Rectal smooth muscle tissue (tissue), 1 donor: ENCODE data around the gene TM4SF18.
"Not testable (repeated sequence)": the region's sequence is repeated elsewhere in the genome, so short reads cannot be mapped to it uniquely, and the experiment has no call there.

Experiments
- H3K27ac ChIP-seq: one replicate; pipeline ENCODE4 v1.7.0; 2013; ENCODE audit warnings: low read depth, low read length, inconsistent platforms
- H3K27me3 ChIP-seq: one replicate; pipeline ENCODE4 v1.7.0; 2013; ENCODE audit warnings: low read length; ENCODE audit not compliant: control insufficient read depth, insufficient read depth
- H3K36me3 ChIP-seq: one replicate; pipeline ENCODE4 v1.7.0; 2013; ENCODE audit warnings: low read length; ENCODE audit not compliant: control insufficient read depth, insufficient read depth
- H3K4me1 ChIP-seq: one replicate; pipeline ENCODE4 v1.7.0; 2013; ENCODE audit warnings: low read length; ENCODE audit not compliant: control insufficient read depth, insufficient read depth
- H3K4me3 ChIP-seq: one replicate; pipeline ENCODE4 v1.7.0; 2013; ENCODE audit warnings: low read length
- H3K9ac ChIP-seq: one replicate; pipeline ENCODE4 v1.7.0; 2013; ENCODE audit warnings: low read length

The TM4SF18 gene

GRCh38 chr3:149333176-149333859, at the start of gene TM4SF18:
TM4SF18 (minus strand) TSS chr3:149333636; CDS start chr3:149333382, 254 bp downstream.
- Histone ChIP-seq H3K4me3 (no peak within 1 kb of the TSS), H3K27ac (no peak within 1 kb of the TSS), H3K9ac (no peak within 1 kb of the TSS), H3K4me1 (no peaks in the 10 kb centered on the region), H3K36me3 (no peaks in the 10 kb centered on the region), H3K27me3 (no peaks in the 10 kb centered on the region)

GRCh38 chr3:149382518-149382917, 49.1 kb upstream of the TM4SF18 start:
- Histone ChIP-seq H3K36me3 (no peaks in the 10 kb centered on the region), H3K27ac (no peak overlapping the region), H3K4me3 (no peak overlapping the region), H3K9ac (no peak overlapping the region), H3K27me3 (no peaks in the 10 kb centered on the region), H3K4me1 (peaks cover 11% of the 10 kb centered on the region)

- H3K27ac ChIP-seq, result no peak overlapping the region
These were observed 48.6 kb upstream of the TM4SF18 start for GRCh38 chr3:149382101-149382467.

GRCh38 chr3:149381173-149382100, 48.0 kb upstream of the TM4SF18 start:
- Histone ChIP-seq H3K36me3 (no peaks in the 10 kb centered on the region), H3K27ac (no peak overlapping the region), H3K4me3 (no peak overlapping the region), H3K27me3 (no peaks in the 10 kb centered on the region), H3K9ac (no peak overlapping the region), H3K4me1 (peaks cover 2% of the 10 kb centered on the region)

More at GRCh38 chr3:149382101-149382467, 48.6 kb upstream of the TM4SF18 start:
- Histone ChIP-seq H3K4me3 (no peak overlapping the region), H3K4me1 (peaks cover 8% of the 10 kb centered on the region), H3K36me3 (no peaks in the 10 kb centered on the region), H3K27me3 (no peaks in the 10 kb centered on the region), H3K9ac (no peak overlapping the region)

DNA sequence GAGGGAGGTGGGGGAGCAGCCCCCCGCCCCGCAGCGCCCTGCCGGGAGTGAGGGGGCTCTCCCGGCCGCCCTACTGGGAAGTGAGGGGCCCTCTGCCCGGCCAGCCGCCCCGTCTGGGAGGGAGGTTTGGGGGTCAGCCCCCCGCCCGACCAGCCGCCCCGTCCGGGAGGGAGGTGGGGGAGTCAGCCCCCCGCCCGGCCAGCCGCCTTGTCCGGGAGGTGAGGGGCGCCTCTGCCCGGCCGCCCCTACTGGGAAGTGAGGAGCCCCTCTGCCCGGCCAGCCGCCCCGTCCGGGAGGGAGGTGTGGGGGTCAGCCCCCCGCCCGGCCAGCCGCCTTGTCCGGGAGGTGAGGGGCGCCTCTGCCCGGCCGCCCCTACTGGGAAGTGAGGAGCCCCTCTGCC, 46.8 kb upstream of the TM4SF18 start:
- not testable (repeated sequence) for H3K4me1 ChIP-seq, H3K27ac ChIP-seq

DNA sequence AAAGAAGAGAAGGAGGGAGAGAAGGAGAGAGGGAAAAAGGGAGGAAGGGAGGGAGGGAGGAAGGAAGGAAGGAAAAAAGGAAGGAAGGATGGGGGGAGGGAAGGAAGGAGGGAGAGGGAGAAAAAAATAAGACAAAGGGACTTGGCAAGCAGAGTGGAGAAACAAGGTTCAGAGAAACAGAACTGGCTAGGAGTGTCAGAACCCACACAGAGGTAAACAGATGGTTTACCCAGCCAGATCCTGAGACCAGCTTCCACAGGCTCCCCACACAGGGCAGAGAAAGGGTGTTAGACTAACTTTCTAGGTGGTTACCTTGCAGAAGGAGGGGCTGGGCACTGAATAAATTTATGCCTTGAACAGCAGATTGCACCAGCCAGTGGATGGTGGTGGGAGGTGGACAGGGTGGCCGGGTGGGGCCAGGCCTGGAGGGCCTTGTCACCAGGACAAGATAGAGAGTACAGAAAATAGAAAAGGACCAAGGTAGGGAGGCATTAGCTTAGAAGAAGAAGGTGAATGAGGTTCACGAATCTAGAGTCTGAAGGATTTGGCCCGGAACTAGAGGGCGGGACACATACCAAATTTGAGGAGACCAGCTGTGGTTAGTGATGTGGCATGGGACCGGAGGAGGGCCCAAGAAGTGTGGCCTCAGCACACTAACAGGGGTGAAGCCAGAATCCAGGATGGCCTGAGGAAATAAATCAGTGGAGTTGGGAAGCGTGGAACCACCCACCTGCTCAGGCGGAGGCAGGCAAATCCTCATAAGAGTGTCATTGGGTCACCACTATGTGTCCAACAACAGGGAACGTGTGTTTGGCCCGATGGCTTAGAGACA, 45.3 kb upstream of the TM4SF18 start:
- Histone ChIP-seq H3K36me3 (no peaks in the 10 kb centered on the region), H3K27me3 (no peaks in the 10 kb centered on the region), H3K4me1 (no peaks in the 10 kb centered on the region), H3K27ac (no peak overlapping the region), H3K4me3 (no peak overlapping the region), H3K9ac (no peak overlapping the region)

More for the DNA sequence above, 46.8 kb upstream of the TM4SF18 start:
- not testable (repeated sequence) for H3K36me3 ChIP-seq, H3K9ac ChIP-seq, H3K27me3 ChIP-seq, H3K4me3 ChIP-seq

DNA sequence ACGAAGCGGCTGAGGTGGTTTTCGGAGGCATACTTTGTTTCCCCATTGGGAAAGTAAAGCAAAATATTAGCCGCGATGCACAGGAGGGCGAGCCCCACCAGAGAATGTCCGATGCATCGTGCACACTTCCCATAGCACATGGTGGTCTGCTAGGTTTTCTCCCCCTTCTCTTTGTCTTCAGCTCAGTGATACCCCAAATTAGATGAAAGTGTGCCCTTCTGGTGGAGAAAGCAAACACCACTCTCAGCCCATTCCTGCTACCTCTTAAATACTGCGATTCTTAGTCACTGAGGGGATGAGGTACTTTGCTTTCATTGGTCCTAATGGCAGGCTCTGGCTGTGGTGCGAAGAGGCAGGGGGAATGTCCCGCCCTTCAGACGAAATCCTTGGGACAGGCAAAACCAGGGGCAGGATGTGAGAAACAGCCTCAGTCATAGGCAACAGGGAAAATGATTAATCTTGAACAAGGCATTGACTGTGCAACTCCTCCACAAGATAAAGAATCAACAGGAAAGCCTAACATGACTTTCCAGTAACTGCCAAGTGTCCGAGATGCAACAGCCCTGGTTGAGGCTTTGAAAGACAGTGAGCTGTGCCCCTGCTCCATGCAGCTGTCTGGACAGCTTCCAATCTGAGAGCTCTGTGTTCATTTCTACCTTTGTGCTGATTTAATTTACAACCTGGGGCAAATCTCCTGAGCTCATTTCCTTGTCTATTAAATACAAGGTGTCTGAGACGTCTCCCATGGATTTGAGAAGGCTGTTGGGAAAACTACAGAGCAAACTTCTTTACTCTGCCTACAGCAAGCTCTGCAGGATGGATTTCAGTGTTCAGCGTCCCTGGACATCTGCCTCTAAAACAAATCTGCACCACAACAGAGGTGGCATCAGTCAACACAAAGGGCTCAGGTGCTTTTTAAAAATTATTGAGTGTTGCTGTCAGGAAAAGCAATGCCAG, 44.2 kb upstream of the TM4SF18 start, which contains the start of gene TM4SF1:
TSS of gene TM4SF1 (minus strand) at position 242 of the 957 bp plus-strand sequence. CDS start at position 140, 102 bp downstream.
- Histone ChIP-seq H3K9ac (no peak within 1 kb of the TSS), H3K36me3 (no peaks in the 10 kb centered on the region), H3K4me3 (peak within 1 kb of the TSS; percentile 12), H3K27me3 (no peaks in the 10 kb centered on the region), H3K4me1 (no peaks in the 10 kb centered on the region), H3K27ac (no peak within 1 kb of the TSS)

- Histone ChIP-seq H3K4me3 (peak overlapping the region; percentile 12), H3K27ac (no peak overlapping the region), H3K27me3 (no peaks in the 10 kb centered on the region), H3K4me1 (no peaks in the 10 kb centered on the region), H3K36me3 (no peaks in the 10 kb centered on the region), H3K9ac (no peak overlapping the region)
These were observed 43.4 kb upstream of the TM4SF18 start for GRCh38 chr3:149376718-149377407.

- Histone ChIP-seq H3K27ac (no peak overlapping the region), H3K36me3 (peaks cover 3% of the 10 kb centered on the region), H3K9ac (no peak overlapping the region), H3K4me3 (peak overlapping the region; percentile 1), H3K4me1 (no peaks in the 10 kb centered on the region), H3K27me3 (no peaks in the 10 kb centered on the region)
These were observed 42.2 kb upstream of the TM4SF18 start for GRCh38 chr3:149375501-149376196.

DNA sequence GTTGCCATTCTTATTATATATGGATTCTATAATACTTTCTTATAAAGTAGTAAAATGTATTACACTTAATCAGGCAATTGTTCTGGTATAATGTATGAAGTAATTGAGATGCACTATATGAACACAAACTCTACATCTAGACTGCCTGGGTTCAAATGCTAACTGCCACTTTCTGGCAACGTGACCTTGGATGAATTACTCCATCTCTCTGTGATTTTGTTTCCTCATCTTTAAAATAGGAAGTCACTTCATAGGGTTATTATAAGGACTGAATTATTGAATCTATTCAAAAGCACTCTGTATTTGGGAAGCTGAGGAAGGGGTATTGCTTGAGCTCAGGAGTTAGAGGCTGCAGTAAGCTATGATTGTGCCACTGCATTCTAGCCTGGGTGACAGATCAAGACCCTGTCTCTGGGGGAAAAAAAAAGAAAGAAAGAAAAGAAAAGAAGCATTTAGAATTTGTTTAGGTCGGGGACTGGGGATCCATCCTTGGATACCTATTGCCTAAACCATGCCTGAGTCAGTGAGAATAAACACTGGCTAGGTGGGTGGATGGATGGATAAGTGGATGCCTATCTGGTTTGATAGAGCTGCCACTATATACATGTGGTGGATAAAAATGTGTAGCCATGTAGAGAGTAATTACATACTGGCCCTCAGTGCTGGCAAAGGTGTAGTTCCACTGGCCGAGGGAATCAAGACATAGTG, 41.5 kb upstream of the TM4SF18 start:
- Histone ChIP-seq H3K27ac (no peak overlapping the region), H3K4me3 (peak overlapping the region; percentile 1), H3K4me1 (peaks cover 2% of the 10 kb centered on the region), H3K36me3 (peaks cover 3% of the 10 kb centered on the region), H3K9ac (no peak overlapping the region), H3K27me3 (no peaks in the 10 kb centered on the region)
